Upper lobe of right lung (tissue), 1 donor: Measurements from ENCODE around the gene TSEN54. TPM values are rescaled to one million over a fixed set of nuclear protein-coding genes. Genes with fewer than 3 reads are reported as not detected.

Experiments
- ATAC-seq: fragments of 200-7000 bp; cut with Tn5 transposase; one replicate; pipeline ENCODE4 v1.9.1; 2020; ENCODE audit warnings: mild to moderate bottlenecking, moderate library complexity
- DNase-seq: peaks from one replicate; pipeline ENCODE4 v3.0.0-alpha.2; 2020
- H3K27ac ChIP-seq: fragments of 200-600 bp; one replicate; pipeline ENCODE4 v1.8.0; 2022
- H3K27me3 ChIP-seq: fragments of 200-600 bp; one replicate; pipeline ENCODE4 v1.8.0; 2022; ENCODE audit warnings: mild to moderate bottlenecking
- H3K36me3 ChIP-seq: fragments of 200-600 bp; one replicate; pipeline ENCODE4 v1.8.0; 2022
- H3K4me1 ChIP-seq: fragments of 200-600 bp; one replicate; pipeline ENCODE4 v1.8.0; 2022
- H3K4me3 ChIP-seq: fragments of 200-600 bp; one replicate; pipeline ENCODE4 v1.8.0; 2022; ENCODE audit warnings: mild to moderate bottlenecking
- H3K9me3 ChIP-seq: fragments of 200-600 bp; one replicate; pipeline ENCODE4 v1.8.0; 2022
- CTCF ChIP-seq: fragments of 200-600 bp; IDR thresholded peaks from one replicate; pipeline ENCODE4 v1.8.0; 2022; ENCODE audit warnings: antibody characterized with exemption
- intact Hi-C: fragments of 100-400 bp; cut with DNase I; formaldehyde crosslinking; loops from one replicate; pipeline ENCODE4 v1.11.0; 2022
- total RNA-seq: library from RNA; stranded (reverse); fragmentation: NEBNext Ultra II Directional; extraction: Animal tissue kit (Norgen Biotek cat#: 25700); gene quantifications from one replicate; pipeline ENCODE4 v1.2.1, GENCODE V29; 2021
- donor health status: DM: no; HTN: yes; CAD: no; lungs with severe emphysema.

TSEN54 gene
- total RNA-seq, 1 donor from 2014 or later = 21.6 TPM

- no peak for DNase-seq
- H3K4me3 ChIP-seq = no peak overlapping the region
- ATAC-seq = no peak
- H3K27me3 ChIP-seq = no peaks in the 10 kb centered on the region
- H3K9me3 ChIP-seq = no peaks in the 10 kb centered on the region
- H3K36me3 ChIP-seq = no peaks in the 10 kb centered on the region
- H3K4me1 ChIP-seq = no peaks in the 10 kb centered on the region
- TF ChIP-seq CTCF = no peak
- H3K27ac ChIP-seq = no peak overlapping the region
- intact Hi-C loops = no loop called here
Observed at GRCh38 chr17:75539967-75540729, 23.8 kb downstream of the TSEN54 start.

GRCh38 chr17:75540923-75541503 is 24.7 kb downstream of the TSEN54 start:
- ATAC-seq (no peak), DNase-seq (no peak)
- TF ChIP-seq CTCF = no peak
- Histone ChIP-seq H3K27ac (no peak overlapping the region), H3K36me3 (no peaks in the 10 kb centered on the region), H3K4me1 (no peaks in the 10 kb centered on the region), H3K27me3 (no peaks in the 10 kb centered on the region), H3K4me3 (no peak overlapping the region), H3K9me3 (no peaks in the 10 kb centered on the region)
- intact Hi-C loops = no loop called here

- TF ChIP-seq CTCF = no peak
- H3K4me3 ChIP-seq = no peak overlapping the region
- ATAC-seq = peak; percentile 49
- intact Hi-C loops = no loop called here
- no peaks in the 10 kb centered on the region for H3K36me3 ChIP-seq
- no peaks in the 10 kb centered on the region for H3K9me3 ChIP-seq
- H3K27ac ChIP-seq = no peak overlapping the region
- no peak for DNase-seq
- no peaks in the 10 kb centered on the region for H3K27me3 ChIP-seq
- no peaks in the 10 kb centered on the region for H3K4me1 ChIP-seq
Observed at GRCh38 chr17:75542229-75542628, 25.9 kb downstream of the TSEN54 start.

- H3K9me3 ChIP-seq = no peaks in the 10 kb centered on the region
- no peaks in the 10 kb centered on the region for H3K4me1 ChIP-seq
- no peak overlapping the region for H3K4me3 ChIP-seq
- intact Hi-C loops = no loop called here
- H3K36me3 ChIP-seq = no peaks in the 10 kb centered on the region
- DNase-seq (no peak), ATAC-seq (peak; percentile 13)
- TF ChIP-seq CTCF = no peak
- H3K27ac ChIP-seq = no peak overlapping the region
- H3K27me3 ChIP-seq = no peaks in the 10 kb centered on the region
Observed at GRCh38 chr17:75542728-75543336, 26.5 kb downstream of the TSEN54 start.

GRCh38 chr17:75544250-75544649 is 27.9 kb downstream of the TSEN54 start:
- H3K27me3 ChIP-seq = no peaks in the 10 kb centered on the region
- H3K4me1 ChIP-seq = no peaks in the 10 kb centered on the region
- H3K9me3 ChIP-seq = no peaks in the 10 kb centered on the region
- ATAC-seq (no peak), DNase-seq (no peak)
- intact Hi-C loops = no loop called here
- no peak overlapping the region for H3K27ac ChIP-seq
- no peaks in the 10 kb centered on the region for H3K36me3 ChIP-seq
- no peak overlapping the region for H3K4me3 ChIP-seq
- TF ChIP-seq CTCF = no peak
